GM12872 (cell line): ENCODE results near the gene SEC14L3.

Experiments
- TF ChIP-seq, protein P1 (sequence below): IDR thresholded peaks from 3 replicates; pipeline ENCODE4 v1.5.1; 2011; ENCODE audit warnings: low read depth, mild to moderate bottlenecking, low read length, moderate library complexity; ENCODE audit not compliant: insufficient read depth

The SEC14L3 gene

DNA sequence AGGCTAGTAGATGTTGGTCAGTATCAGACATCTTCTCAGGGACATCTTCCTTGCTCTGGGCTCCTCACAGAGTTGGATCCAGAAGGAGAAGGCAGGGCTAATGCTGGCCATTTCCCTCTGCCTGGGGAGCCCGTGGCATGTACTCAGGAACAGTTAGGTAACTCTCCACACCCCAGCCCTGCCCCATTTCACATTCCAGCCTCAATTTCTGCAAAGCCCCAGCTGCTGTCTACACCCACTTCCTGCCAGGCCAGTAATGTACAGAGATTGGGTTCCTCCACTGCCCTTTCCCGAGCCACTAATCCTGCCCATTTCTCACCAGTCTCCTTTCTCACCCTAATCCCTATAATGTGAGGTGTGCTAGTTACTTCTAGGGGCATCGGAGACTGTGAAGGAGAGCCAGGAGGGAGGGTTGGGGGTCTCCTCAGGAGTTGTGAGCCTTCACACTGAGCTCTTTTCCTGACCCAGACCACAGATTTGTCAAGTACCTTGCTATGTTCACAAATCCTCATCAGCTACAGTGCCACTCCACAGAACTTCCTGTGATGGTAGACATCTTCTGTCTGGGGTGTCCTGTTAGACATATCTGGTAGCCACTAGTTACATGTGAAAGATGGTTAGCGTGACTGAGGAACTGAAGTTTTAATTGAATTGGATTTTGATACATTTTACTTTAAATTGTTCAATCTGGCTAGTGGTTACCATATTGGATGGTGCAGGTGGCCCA is 1.3 kb upstream of the SEC14L3 start:
- TF ChIP-seq, protein P1, sequence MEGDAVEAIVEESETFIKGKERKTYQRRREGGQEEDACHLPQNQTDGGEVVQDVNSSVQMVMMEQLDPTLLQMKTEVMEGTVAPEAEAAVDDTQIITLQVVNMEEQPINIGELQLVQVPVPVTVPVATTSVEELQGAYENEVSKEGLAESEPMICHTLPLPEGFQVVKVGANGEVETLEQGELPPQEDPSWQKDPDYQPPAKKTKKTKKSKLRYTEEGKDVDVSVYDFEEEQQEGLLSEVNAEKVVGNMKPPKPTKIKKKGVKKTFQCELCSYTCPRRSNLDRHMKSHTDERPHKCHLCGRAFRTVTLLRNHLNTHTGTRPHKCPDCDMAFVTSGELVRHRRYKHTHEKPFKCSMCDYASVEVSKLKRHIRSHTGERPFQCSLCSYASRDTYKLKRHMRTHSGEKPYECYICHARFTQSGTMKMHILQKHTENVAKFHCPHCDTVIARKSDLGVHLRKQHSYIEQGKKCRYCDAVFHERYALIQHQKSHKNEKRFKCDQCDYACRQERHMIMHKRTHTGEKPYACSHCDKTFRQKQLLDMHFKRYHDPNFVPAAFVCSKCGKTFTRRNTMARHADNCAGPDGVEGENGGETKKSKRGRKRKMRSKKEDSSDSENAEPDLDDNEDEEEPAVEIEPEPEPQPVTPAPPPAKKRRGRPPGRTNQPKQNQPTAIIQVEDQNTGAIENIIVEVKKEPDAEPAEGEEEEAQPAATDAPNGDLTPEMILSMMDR, result no peak

DNA sequence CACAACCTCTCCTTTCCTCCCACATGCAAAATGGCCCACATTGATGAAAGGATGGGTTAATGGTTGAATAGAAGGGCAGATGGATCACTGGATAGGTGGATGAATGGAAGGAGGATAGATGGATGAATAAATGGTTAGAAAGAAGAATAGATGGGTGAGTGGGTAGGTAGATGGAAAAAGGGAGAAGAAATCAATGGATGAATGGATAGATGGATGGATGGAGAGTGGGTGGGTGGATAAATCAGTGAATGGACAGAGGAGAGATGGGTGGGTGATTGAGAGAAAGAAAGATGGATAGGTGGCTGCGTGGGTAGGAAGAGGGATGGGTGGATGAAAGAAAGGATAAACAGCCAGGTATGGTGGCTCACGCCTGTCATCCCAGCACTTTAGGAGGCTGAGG is 1.2 kb downstream of the SEC14L3 start:
- TF ChIP-seq, protein P1, result no peak

DNA sequence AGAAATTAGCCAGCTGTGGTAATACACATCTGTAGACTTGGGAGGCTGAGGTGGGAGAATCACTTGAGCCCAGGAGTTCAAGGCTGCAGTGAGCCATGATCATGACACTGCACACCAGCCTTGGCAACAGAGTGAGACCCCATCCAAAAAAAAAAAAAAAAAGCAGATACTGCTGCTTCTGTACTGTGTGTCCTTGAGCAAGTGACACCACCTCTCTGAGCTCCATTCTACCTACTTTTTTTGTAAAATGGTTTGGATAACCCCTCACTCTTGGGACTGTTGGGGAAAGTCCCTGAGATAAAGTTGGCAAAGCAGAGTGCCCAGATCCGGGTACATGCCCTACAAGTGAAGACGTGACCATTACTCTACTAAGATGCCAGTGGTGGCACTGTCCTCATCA is 2.7 kb downstream of the SEC14L3 start:
- TF ChIP-seq, protein P1, result no peak

DNA sequence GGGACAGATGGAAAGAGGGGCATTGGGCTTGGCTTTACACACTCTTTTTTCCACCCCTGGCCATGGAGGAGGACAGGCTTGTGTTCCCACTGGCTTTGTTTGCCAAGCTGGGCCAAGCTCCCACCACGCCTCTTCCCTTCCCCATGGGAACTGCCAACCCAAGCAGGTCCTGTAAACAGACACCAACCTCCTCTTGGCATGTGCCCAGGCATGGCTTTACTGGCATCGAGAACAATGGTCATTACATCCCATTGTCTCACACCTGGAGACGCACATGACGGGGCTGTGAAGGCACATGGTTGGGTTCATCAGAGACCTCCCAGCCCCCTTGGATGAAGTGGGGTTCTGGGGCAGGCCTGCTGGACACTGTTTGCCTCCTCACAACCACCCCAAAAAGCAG is 11.7 kb downstream of the SEC14L3 start:
- TF ChIP-seq, protein P1, result no peak

DNA sequence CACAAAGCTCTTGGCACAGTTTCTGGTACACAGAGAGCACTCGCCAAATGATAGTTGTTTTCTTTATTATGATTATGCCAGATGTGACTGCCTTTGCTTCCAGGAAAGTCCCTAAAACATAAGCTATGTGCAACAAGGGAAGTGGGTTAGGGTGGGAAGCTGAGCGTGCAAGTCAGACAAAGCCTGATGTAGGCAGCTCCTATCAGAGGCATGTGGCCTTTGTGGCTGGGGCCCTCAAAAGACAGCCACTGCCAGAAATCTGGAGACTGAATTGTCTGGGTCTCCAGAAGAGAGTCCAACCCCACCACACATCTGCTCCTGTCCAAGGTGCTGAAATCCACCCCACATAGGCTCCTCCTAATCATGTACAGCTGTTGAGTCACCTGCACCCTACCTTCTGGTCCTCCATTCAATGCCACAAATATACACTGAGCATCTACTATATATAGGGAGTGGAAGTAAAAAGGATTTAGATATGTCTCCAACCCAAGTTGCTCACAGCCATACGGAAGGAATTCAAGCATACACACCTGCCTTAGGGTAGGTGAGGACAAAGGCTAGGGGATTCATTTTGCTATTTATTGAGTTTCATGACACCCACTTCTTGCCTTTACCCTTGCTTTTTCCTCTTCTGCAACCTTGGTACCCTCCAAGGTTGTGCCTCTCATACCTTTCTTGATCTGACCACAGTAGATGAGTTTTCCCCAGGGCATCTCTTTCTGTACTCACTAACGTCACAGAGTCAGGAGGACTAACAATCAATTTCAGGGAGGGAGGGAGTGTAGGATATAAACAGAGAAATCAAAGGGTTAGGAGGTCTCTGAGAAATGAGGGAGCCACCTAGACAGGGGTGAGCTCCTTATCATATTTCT is 12.4 kb downstream of the SEC14L3 start:
- TF ChIP-seq, protein P1, result no peak

DNA sequence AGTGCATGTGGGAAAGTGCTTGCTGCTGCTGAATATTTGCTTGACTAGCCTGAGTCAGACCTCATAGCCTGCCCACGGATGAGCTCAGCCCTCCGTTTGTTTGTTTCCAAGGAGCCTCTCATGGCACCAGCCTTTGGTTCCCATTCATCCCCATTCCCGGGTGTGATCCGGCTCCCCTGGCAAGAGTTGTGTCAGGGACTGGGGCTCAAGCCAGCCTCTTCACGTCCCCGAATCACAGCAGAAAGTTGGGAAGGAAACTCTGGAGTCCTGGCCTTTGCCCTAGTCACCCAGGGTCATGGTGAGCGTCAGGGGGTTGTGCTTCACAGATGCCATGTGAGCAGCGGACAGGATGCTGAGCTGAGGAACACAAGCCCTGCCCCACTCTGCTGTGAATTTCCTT is 13.8 kb downstream of the SEC14L3 start:
- TF ChIP-seq, protein P1, result no peak

DNA sequence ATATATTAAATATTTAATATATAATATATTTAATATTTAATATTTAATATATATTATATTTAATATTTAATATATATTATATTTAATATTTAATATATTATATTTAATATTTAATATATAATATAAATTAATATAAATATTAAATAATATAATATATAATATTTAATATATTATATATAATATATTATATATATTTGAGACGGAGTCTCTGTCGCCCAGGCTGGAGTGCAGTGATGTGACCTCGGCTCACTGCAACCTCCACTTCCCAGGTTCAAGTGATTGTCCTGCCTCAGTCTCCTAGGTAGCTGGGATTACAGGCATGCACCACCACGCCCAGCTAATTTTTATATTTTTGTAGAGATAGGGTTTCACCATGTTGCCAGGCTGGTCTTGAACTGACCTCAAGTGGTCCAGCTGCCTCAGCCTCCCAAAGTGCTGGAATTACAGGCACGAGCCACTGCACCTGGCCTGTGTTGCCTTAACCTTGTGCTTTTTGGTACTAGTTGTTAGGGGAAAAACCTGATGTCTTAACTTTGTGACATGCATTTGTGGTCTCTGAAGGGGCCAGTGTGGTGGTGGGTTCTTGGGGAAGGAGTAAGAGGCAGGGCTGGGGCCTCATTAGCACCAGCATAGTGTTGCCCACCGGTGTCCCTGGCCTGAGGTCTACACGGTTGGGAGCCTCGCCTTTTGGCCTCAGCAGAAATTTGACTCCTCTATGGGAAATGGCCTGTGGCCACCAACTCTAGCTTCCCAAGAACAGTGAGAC is 16.6 kb downstream of the SEC14L3 start:
- TF ChIP-seq, protein P1, result no peak
